Mucosa of rectum (tissue), 2 donors: ENCODE data around the gene KLRB1.
"Not testable (repeated sequence)": the region's sequence is repeated elsewhere in the genome, so short reads cannot be mapped to it uniquely, and the experiment has no call there.

Experiments used
- H3K27ac ChIP-seq, 2 donors: one replicate each; pipeline ENCODE4 v1.7.0; 2013; ENCODE audit warnings: inconsistent platforms in 2 of 2, low read depth in 2 of 2, low read length in 2 of 2
- H3K27me3 ChIP-seq, 2 donors: one replicate each; pipeline ENCODE4 v1.7.0; 2013; ENCODE audit warnings: low read length in 2 of 2; ENCODE audit not compliant: control insufficient read depth in 2 of 2, insufficient read depth in 2 of 2
- H3K36me3 ChIP-seq, 2 donors: one replicate each; pipeline ENCODE4 v1.7.0; 2013; ENCODE audit warnings: low read length in 2 of 2; ENCODE audit not compliant: control insufficient read depth in 2 of 2, insufficient read depth in 2 of 2
- H3K4me1 ChIP-seq, 2 donors: one replicate each; pipeline ENCODE4 v1.7.0; 2013; ENCODE audit warnings: low read length in 2 of 2, mild to moderate bottlenecking in 1 of 2; ENCODE audit not compliant: control insufficient read depth in 2 of 2, insufficient read depth in 2 of 2
- H3K4me3 ChIP-seq, 2 donors: one replicate each; pipeline ENCODE4 v1.7.0; 2013; ENCODE audit warnings: low read length in 2 of 2
- H3K9ac ChIP-seq, 2 donors: one replicate each; pipeline ENCODE4 v1.7.0; 2013; ENCODE audit warnings: low read length in 2 of 2, low read depth in 1 of 2, mild to moderate bottlenecking in 1 of 2
- H3K9me3 ChIP-seq, 2 donors: one replicate each; pipeline ENCODE4 v1.7.0; 2013; ENCODE audit warnings: low read length in 2 of 2; ENCODE audit not compliant: control insufficient read depth in 2 of 2
- donor health status: healthy.
- donor health status: Normal muscosa, but diverticular disease.

The KLRB1 gene

DNA sequence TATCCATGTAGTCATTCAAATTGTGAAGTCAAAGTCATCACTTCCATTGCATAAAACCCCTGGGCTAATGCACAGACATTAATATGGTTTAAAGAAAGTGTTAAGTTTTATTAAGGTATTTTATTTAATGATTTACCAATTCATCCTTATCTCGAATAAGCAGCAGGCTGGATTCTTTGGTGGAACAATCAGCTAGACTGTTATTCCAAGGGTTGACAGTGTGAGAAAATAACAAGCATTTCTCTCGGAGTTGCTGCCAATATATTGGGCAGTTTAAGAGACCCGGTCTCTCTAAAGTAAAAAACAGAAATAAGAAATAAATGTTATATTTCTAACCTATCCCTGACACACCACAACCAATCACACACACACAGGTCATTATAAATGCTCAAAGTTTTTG is 9.4 kb downstream of the KLRB1 start:
- Histone ChIP-seq H3K27ac (no peak overlapping the region), H3K36me3 (no peaks in the 10 kb centered on the region), H3K9ac (no peak overlapping the region), H3K27me3 (no peaks in the 10 kb centered on the region), H3K9me3 (no peaks in the 10 kb centered on the region), H3K4me1 (no peaks in the 10 kb centered on the region), H3K4me3 (no peak overlapping the region)

DNA sequence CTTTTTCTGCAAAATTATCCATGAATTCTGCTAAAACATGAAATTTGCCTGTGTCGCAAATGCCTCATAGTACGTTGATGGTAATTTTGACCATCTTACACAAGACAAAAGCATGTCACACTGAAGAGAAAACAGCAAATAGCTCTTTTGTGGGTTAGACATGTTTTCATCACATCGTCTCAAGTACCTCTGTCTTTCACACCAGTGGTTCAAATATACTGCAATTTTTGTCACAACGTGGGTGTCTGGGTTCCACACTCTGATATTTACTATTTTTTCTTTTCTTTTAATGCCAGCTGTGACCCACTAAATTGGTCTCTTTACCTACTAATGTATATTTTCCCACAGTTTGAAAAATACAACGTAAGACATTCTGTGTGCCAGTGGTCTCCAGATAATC is 10.4 kb downstream of the KLRB1 start:
- no peaks in the 10 kb centered on the region for H3K4me1 ChIP-seq
- no peak overlapping the region for H3K9ac ChIP-seq
- no peak overlapping the region for H3K27ac ChIP-seq
- no peak overlapping the region for H3K4me3 ChIP-seq
- H3K27me3 ChIP-seq, result no peaks in the 10 kb centered on the region
- no peaks in the 10 kb centered on the region for H3K9me3 ChIP-seq
- no peaks in the 10 kb centered on the region for H3K36me3 ChIP-seq

DNA sequence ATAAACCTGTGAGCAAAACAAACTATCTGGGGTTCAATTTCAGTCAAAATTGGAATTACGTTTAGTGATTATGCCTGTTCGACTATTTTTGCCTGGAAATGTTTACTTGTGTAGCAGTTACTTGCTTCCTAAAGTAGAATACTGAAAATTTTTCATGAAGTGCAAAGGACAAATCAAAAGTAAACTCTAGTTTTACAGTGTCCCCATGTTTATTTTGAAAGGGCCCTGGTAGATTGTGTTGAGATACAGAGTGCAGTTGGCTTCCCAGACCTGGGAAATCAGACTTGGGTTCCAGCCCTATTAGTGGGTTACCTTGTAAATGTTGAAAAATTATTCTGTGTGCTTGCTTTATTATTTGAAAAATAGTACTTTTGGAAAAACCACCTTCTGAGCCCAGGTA is 17.3 kb downstream of the KLRB1 start:
- H3K27ac ChIP-seq, result no peak overlapping the region
- H3K4me3 ChIP-seq, result no peak overlapping the region
- no peaks in the 10 kb centered on the region for H3K4me1 ChIP-seq
- no peaks in the 10 kb centered on the region for H3K27me3 ChIP-seq
- H3K9ac ChIP-seq, result no peak overlapping the region
- no peaks in the 10 kb centered on the region for H3K9me3 ChIP-seq
- H3K36me3 ChIP-seq, result no peaks in the 10 kb centered on the region

DNA sequence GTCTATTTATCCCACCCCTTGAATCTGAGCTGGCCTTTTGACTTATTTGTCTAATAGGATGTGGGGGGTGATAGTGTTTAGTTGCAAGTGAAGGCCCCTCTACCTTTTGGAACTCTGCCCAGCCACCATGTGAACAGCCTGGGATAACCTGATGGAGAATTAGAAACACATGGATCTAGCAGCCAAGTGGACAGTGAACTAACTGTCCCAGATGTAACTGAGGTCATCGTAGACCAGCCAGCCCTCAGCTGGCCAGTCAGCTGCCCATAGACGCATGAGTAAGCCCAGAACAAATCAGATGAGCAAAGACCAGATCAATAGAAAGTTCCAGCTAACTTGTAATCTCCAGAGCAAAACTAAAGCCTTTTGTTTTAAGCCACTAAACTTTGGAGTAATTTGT is 19.0 kb downstream of the KLRB1 start:
- Histone ChIP-seq H3K27me3 (no peaks in the 10 kb centered on the region), H3K27ac (no peak overlapping the region), H3K4me3 (no peak overlapping the region), H3K9me3 (no peaks in the 10 kb centered on the region), H3K36me3 (no peaks in the 10 kb centered on the region), H3K4me1 (no peaks in the 10 kb centered on the region), H3K9ac (no peak overlapping the region)

DNA sequence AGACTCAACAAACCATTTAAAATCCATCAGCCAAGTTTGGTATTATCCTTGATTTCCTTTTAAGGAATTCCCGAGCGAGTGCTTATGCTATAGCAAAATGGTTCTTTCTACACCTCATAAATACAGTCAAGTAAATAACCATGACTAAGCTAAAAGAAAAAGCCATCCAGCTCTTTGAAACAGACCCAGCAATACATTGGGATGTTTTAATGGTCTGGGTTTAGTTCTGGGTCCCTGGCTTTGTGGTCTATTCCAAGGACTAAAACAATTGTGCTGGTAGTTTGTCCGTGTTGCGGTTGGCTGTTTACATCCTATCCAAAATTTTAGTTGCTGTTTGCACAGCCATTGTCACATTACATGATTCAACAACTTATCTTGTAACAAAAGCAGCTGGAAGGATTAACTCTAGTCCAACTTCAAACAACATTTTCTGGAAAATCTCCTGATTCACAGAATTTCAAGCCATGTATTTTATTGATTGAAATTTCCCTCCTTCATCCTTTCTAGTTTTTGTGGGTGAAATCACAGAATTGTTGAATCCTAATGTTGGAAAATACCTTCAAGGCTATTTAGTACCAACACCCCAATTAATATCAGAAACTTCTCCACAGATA is 19.6 kb downstream of the KLRB1 start:
- Histone ChIP-seq H3K27me3 (no peaks in the 10 kb centered on the region), H3K9ac (no peak overlapping the region), H3K4me1 (no peaks in the 10 kb centered on the region), H3K36me3 (no peaks in the 10 kb centered on the region), H3K4me3 (no peak overlapping the region), H3K27ac (no peak overlapping the region), H3K9me3 (no peaks in the 10 kb centered on the region)

DNA sequence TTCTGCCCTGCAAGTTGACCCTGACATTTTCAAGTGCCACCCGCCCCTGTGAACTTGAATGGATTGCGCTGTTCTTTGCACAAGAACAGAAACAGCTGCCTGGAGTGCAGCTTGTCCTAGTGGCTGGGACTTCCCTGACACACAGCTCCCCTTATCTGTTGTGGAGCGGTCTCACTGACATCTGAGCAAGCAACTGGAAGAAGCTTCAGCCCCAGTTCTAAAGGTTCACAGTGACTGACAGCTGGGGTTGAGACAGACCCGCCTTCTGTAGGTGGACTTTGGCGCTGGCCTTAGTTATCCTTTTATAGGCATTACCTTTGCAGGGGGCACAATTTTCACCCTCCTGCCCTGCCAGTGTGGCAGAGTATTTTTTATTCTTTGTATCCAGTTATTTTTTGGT is 30.0 kb downstream of the KLRB1 start:
- not testable (repeated sequence) for H3K27me3 ChIP-seq, H3K4me1 ChIP-seq, H3K9me3 ChIP-seq, H3K36me3 ChIP-seq, H3K9ac ChIP-seq, H3K4me3 ChIP-seq, H3K27ac ChIP-seq

DNA sequence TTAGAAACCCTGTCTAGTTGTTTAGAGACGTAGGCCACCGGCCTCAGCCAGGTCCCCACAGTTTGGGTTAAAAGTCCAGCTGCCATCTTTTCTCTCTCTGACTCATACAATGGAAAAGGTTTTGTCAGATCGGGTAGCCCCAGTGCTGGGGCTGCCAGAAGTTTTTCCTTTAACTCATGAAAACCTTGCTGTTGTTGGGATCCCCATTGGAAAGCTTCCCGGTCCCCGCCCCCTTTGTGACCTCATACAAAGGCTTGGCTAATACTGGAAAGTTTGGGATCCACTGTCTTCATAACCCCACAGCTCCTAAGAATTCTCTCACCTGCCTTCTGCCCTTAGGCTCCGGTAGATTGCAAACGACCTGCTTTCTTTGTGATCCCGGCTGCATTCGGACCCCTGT is 40.6 kb downstream of the KLRB1 start:
- not testable (repeated sequence) for H3K4me1 ChIP-seq, H3K27ac ChIP-seq, H3K4me3 ChIP-seq, H3K9ac ChIP-seq, H3K27me3 ChIP-seq, H3K36me3 ChIP-seq, H3K9me3 ChIP-seq

DNA sequence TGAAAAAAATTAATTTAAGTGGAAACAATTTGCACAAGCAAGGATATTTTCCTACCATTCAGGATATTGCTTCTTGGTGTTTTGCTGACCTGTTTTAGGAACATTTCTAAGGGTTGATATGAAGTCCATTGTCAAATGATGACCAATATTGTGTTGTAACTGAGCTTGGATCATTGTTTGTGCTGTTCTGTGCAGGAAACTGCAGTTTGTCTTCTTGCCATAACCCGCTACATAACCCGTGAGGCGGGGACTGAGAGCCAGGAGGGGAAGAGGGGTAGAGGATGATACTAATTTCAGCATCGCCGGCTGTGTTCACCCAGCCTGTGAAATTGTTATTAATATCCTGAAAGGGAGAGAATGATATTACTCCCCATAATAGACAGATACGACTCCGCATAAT is 41.6 kb downstream of the KLRB1 start:
- H3K4me1 ChIP-seq, H3K27me3 ChIP-seq, H3K9ac ChIP-seq, H3K4me3 ChIP-seq, H3K27ac ChIP-seq, H3K36me3 ChIP-seq, H3K9me3 ChIP-seq: not testable (repeated sequence)

DNA sequence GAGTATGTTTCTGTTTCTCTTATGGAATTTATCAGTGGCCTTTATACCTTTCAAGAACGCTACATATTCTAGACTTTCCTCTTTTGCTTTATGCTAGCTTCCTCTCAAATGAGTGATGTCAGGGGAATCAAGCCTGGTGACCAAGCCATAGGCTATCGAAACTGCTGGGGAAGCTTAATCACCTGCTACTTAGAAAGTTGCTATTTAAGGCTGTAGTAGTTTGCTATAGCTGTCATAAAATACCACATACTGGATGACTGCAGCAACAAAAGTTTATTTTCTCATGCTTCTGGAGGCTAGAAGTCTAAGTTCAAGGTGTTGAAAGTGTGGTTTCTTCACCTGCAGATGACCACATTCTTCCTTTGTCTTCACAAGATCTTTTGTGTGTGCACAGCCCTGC is 43.3 kb downstream of the KLRB1 start:
- H3K9ac ChIP-seq, H3K27me3 ChIP-seq, H3K4me1 ChIP-seq, H3K9me3 ChIP-seq, H3K27ac ChIP-seq, H3K4me3 ChIP-seq, H3K36me3 ChIP-seq: not testable (repeated sequence)

DNA sequence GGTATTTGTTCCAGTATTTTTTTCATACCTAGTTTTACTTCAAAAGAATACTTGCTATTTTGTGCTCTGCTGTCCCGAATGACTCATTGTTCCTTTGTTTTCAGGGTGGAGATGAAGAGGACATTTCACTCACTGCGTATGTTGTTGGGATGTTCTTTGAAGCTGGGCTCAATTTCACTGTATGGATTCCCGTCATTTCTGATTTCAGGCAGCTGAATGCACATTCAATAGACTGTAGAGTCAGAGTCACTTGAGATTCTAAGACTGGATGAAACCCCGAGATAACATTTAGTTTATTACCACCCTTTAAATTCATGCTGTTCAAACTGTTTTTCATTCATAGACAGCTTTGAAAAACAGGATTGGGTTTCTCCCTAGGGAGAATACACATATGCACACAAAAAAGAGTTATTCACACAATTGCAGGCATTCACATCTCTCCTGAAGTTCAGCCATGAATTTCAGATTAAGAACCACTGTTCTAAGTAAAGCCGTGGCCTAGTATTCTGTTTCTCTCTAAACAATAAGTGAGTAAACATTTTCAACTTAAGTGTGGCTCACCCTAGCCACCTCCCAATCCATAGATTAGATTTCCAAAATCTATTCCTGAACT is 44.8 kb downstream of the KLRB1 start:
- not testable (repeated sequence) for H3K9me3 ChIP-seq, H3K27me3 ChIP-seq, H3K4me1 ChIP-seq, H3K36me3 ChIP-seq, H3K4me3 ChIP-seq, H3K9ac ChIP-seq, H3K27ac ChIP-seq

DNA sequence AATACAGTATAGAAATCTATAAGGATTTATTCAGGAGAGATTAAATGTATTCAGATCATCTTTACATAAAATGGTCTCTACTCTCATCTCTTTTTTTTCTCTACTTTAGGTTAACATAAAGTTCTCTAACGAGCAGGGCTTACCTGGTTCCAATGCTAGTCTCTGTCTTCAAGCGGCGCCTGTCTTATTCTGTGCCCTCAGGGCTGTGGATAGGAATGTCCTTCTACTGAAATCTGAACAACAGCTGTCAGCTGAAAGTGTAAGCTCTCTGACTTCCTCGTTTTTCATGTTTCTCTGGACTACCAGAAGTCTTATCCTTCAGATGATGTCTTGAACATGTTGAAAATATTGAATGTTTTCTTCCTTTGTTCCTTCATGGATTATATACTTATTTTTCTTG is 62.2 kb downstream of the KLRB1 start:
- not testable (repeated sequence) for H3K9ac ChIP-seq, H3K4me1 ChIP-seq, H3K27ac ChIP-seq

More for the DNA sequence above, 62.2 kb downstream of the KLRB1 start:
- not testable (repeated sequence) for H3K9me3 ChIP-seq, H3K27me3 ChIP-seq, H3K4me3 ChIP-seq, H3K36me3 ChIP-seq
